ENCODE measurements around the gene ZNF442. TPM values are rescaled to one million over a fixed set of nuclear protein-coding genes. Genes with fewer than 3 reads are reported as not detected.
"Not testable (repeated sequence)": the region's sequence is repeated elsewhere in the genome, so short reads cannot be mapped to it uniquely, and the experiment has no call there.

Gene ZNF442
- polyA plus RNA-seq (2012; ENCODE audit: insufficient read depth, insufficient read length): not detected

GRCh38 chr19:12365236-12366162 is at the start of gene ZNF442:
TSS of gene ZNF442 (minus strand) at chr19:12365683. CDS start at chr19:12363631, 2,052 bp downstream.
- peak within 1 kb of the TSS; percentile 70 for H3K4me3 ChIP-seq (ENCODE audit: low read length)
- peak; percentile 96 for DNase-seq (ENCODE audit: low read depth, low spot score)

- DNase-seq (ENCODE audit: low read depth, low spot score): no peak
- no peak overlapping the region for H3K4me3 ChIP-seq (ENCODE audit: low read length)
These were observed 46.4 kb upstream of the ZNF442 start for GRCh38 chr19:12411893-12412292.

- peak; percentile 96 for DNase-seq (ENCODE audit: low read depth, low spot score)
- peak within 1 kb of the TSS; percentile 77 for H3K4me3 ChIP-seq (ENCODE audit: low read length)
These were observed 35.4 kb upstream of the ZNF442 start, which contains the start of gene ZNF799 for GRCh38 chr19:12400633-12401502. TSS of gene ZNF799 (minus strand) at chr19:12401271. CDS start at chr19:12401070, 201 bp downstream.

- DNase-seq (ENCODE audit: low read depth, low spot score): peak; percentile 61
- H3K4me3 ChIP-seq (ENCODE audit: low read length): peak overlapping the region; percentile 77
These were observed 34.6 kb upstream of the ZNF442 start for GRCh38 chr19:12399901-12400632.

- not testable (repeated sequence) for H3K4me3 ChIP-seq (ENCODE audit: low read length); DNase-seq (ENCODE audit: low read depth, low spot score)
These were observed 25.7 kb upstream of the ZNF442 start for GRCh38 chr19:12391148-12391547.

- not testable (repeated sequence) for DNase-seq (ENCODE audit: low read depth, low spot score)
These were observed 20.9 kb upstream of the ZNF442 start for GRCh38 chr19:12386365-12386764.

GRCh38 chr19:12380444-12380737 is 14.9 kb upstream of the ZNF442 start:
- no peak for DNase-seq (ENCODE audit: low read depth, low spot score)
- H3K4me3 ChIP-seq (ENCODE audit: low read length): no peak overlapping the region

More at GRCh38 chr19:12386365-12386764, 20.9 kb upstream of the ZNF442 start:
- not testable (repeated sequence) for H3K4me3 ChIP-seq (ENCODE audit: low read length)

GRCh38 chr19:12379732-12380443 is 14.4 kb upstream of the ZNF442 start:
- DNase-seq (ENCODE audit: low read depth, low spot score): no peak
- H3K4me3 ChIP-seq (ENCODE audit: low read length): no peak overlapping the region

- H3K4me3 ChIP-seq (ENCODE audit: low read length): no peak overlapping the region
- DNase-seq (ENCODE audit: low read depth, low spot score): no peak
These were observed 8.5 kb upstream of the ZNF442 start for GRCh38 chr19:12374026-12374425.

- H3K4me3 ChIP-seq (ENCODE audit: low read length): peak overlapping the region; percentile 70
- no peak for DNase-seq (ENCODE audit: low read depth, low spot score)
These were observed 870 bp downstream of the ZNF442 start for GRCh38 chr19:12364391-12365235.

- DNase-seq (ENCODE audit: low read depth, low spot score); H3K4me3 ChIP-seq (ENCODE audit: low read length): not testable (repeated sequence)
These were observed 3.2 kb downstream of the ZNF442 start for GRCh38 chr19:12362236-12362635.

GRCh38 chr19:12353375-12353774 is 12.1 kb downstream of the ZNF442 start:
- DNase-seq (ENCODE audit: low read depth, low spot score): no peak
- no peak overlapping the region for H3K4me3 ChIP-seq (ENCODE audit: low read length)

- no peak overlapping the region for H3K4me3 ChIP-seq (ENCODE audit: low read length)
- no peak for DNase-seq (ENCODE audit: low read depth, low spot score)
These were observed 14.6 kb downstream of the ZNF442 start for GRCh38 chr19:12350890-12351197.

GRCh38 chr19:12350185-12350889 is 15.1 kb downstream of the ZNF442 start:
- DNase-seq (ENCODE audit: low read depth, low spot score): no peak
- no peak overlapping the region for H3K4me3 ChIP-seq (ENCODE audit: low read length)

- no peak for DNase-seq (ENCODE audit: low read depth, low spot score)
- no peak overlapping the region for H3K4me3 ChIP-seq (ENCODE audit: low read length)
These were observed 18.6 kb downstream of the ZNF442 start for GRCh38 chr19:12346896-12347295.

- DNase-seq (ENCODE audit: low read depth, low spot score): no peak
- H3K4me3 ChIP-seq (ENCODE audit: low read length): no peak overlapping the region
These were observed 20.3 kb downstream of the ZNF442 start for GRCh38 chr19:12345197-12345596.
